ENCODE data around the gene MDH1B.

DNA sequence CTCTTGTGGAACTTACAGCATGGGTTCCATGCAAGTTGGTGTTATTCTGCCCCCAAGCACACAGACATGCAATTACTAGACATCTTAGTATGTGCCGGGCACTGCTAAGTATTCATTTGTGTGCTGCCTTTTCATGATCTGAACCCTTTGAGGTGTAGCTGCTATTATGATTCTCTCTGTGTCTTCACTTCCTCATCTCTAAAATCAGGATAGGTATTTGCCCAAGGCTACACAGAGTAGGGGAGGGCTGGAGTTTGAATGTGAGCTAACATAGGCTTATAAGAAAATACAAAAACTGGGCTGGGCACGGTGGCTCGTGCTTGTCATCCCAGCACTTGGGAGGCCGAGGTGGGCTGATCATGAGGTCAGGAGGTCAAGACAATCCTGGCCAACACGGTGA is 27.5 kb upstream of the MDH1B start:
- no peak for TF ChIP-seq POLR2A (IDR thresholded peaks at IDR 0.05)
- TF ChIP-seq, protein P1, sequence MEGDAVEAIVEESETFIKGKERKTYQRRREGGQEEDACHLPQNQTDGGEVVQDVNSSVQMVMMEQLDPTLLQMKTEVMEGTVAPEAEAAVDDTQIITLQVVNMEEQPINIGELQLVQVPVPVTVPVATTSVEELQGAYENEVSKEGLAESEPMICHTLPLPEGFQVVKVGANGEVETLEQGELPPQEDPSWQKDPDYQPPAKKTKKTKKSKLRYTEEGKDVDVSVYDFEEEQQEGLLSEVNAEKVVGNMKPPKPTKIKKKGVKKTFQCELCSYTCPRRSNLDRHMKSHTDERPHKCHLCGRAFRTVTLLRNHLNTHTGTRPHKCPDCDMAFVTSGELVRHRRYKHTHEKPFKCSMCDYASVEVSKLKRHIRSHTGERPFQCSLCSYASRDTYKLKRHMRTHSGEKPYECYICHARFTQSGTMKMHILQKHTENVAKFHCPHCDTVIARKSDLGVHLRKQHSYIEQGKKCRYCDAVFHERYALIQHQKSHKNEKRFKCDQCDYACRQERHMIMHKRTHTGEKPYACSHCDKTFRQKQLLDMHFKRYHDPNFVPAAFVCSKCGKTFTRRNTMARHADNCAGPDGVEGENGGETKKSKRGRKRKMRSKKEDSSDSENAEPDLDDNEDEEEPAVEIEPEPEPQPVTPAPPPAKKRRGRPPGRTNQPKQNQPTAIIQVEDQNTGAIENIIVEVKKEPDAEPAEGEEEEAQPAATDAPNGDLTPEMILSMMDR (IDR thresholded peaks at IDR 0.05): no peak

Data from adrenal gland (tissue), 5 donors.